Measurements from ENCODE around the gene SIRT5.

SIRT5 gene

DNA sequence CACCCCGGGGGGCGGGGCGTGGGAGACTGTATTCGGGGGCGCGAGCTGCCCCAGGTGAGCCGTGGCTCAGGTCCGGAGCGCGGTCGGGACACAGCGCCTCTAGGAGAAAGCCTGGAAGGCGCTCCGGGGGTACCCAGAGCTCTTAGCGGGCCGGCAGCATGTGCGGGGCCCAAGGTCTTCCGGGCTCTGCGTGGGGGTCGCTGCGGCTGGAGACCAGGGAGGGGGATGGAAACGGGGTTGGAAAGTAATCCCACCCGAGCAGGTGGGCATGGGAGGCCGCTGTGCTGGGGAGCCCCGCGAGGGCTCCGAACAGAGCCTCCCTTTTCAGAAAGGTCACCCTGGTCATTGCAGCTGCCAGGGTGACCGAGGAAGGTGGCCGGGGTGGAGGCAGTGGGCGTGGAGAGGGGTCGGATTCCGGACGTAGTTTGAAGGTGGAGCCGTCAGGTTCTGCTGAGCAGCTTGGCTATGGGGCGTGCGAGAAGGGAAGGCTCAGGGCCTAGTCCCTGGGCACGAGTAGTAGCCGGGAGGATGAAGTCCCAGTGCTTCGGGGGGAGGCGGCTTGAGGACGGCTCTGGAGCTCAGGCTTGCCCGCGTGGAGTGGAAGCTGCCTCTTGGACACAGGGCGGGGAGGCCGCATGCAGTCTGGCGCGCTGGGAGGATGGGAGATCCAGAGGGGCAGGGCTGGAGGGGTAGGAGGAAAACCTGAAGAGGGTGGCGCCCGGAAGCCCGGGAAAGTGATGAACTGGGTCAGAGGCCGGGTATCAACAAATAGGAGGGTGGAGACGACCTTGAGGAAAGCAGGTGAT lies at the start of gene SIRT5:
Gene SIRT5, plus strand, starts transcription at position 31 of the 806 bp plus-strand sequence. CDS start 9,510 bp downstream, outside the sequence.
- peak; percentile 86 for FAIRE-seq
- peak; percentile 82 for DNase-seq (ENCODE audit: insufficient read length, low spot score)

DNA sequence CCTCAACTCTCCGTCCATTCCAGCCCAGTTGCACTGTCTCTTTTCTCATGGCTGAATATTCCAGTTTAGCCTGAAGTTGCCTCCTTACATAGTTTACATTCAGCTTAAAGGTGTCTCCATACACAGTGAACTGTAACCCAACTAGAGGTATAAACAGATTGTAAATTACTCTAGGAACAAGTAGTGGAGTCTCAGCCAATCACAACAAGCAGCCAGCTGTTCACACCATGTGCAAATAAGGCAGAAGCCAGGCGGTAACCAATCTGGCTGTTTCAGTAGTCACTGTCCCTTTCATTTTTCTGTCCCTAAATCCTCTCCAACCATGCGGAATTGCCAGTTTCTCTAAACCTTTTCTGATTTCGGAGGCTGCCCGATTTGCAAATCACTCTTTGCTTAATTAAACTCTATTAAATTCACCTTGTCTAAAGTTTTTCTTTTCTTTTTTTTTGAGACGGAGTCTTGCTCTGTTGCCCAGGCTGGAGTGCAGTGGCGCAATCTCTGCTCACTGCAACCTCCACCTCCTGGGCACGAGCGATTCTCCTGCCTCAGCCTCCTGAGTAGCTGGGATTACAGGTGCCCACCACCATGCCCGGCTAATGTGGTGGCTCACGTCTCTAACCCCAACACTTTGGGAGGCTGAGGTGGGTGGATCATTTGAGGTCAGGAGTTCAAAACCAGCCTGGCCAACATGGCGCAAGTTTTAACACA lies 49.4 kb upstream of the SIRT5 start:
- DNase-seq (ENCODE audit: insufficient read length, low spot score), result no peak
- FAIRE-seq, result no peak

DNA sequence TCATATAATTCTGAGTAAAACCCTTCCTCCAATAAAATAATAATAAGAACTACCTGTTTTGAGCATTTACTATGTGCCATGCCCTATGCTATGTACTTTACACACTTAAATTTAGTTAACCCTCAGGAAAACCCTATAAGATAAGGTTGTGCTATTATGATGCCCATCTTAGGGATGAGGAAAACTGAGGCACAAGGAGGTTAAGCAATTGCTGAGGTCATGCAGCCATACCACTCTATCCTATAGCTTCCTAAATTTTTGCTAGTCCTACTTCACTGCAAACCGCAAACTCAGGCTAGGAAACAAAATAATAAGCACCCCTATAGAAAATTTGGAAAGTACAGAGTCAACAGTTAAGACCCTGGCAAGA lies 48.1 kb upstream of the SIRT5 start:
- DNase-seq (ENCODE audit: insufficient read length, low spot score) (no peak), FAIRE-seq (no peak)

DNA sequence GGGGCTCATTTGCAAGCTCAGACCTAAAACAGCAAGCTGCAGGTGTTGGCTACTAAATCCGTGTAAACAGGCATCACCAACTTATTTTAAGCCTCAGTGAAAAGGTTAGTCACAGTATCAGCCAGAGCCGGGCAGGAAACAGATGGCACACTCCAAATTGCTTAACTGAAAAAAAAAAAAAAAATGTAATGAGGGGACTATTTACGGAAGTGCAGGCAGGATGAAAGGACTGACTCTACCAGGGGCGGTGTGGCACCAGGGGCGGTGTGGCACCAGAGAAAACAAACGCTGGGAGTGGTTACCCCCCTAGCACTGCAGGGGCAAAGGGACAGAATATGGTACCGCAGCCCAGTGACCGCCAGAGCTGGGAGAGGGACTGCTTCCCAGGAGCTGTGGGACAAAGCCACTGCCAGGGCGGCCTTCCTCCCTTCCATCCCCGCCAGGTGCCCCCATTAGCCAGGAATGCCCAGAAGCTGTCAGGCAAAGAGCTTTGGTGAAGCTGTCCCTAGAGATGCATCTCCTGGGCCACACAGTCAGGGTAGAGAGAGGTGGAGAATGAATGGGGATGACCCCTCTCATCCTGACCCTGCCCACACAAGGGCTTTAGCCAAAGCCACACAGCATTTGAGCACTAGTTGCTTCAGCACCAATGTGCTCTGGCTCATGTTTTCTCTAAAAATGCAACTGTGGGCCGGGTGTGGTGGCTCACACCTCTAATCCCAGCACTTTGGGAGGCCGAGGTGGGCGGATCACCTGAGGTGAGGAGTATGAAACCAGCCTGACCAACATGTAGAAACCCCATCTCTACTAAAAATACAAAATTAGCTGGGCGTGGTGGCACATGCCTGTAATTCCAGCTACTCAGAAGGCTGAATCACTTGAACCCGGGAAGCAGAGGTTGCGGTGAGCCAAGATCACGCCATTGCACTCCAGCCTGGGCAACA lies 47.4 kb upstream of the SIRT5 start:
- FAIRE-seq (no peak), DNase-seq (ENCODE audit: insufficient read length, low spot score) (no peak)

DNA sequence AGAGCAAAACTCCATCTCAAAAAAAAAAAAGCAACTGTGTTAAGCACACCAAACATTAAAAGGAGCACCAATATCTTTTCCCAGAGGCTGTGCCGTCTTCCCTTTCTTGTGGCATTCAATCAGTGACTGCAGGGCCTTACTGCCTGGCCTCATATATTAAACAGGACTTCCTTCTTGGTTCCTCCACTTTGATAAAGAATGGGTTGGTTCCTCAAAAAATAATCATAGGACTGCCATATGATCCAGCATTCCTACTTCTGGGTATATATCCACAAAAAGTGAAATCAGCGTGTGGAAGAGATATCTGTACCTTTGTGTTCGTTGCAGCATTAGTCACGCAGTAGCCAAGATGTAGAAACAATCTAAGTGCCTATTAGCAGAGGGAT lies 46.7 kb upstream of the SIRT5 start:
- no peak for DNase-seq (ENCODE audit: insufficient read length, low spot score)

DNA sequence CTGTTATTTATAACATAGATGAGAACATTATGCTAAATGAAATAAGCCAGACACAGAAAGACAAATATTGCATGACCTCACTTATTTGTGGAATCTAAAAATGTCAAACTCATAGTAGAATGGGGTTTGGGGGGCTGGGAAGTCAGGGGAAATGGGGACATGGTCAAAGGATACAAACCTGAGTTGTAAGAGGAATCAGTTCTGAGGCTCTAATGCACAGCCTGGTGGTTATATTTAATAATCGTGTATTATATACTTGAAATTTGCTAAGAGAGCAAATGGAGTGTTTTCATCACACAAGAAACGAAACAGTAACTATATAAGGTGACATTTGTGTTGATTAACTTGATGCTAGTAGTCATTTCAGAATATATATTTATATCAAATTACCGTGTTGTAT lies 46.2 kb upstream of the SIRT5 start:
- FAIRE-seq, result no peak
- DNase-seq (ENCODE audit: insufficient read length, low spot score), result no peak

More for the DNA sequence above, 46.7 kb upstream of the SIRT5 start:
- no peak for FAIRE-seq

DNA sequence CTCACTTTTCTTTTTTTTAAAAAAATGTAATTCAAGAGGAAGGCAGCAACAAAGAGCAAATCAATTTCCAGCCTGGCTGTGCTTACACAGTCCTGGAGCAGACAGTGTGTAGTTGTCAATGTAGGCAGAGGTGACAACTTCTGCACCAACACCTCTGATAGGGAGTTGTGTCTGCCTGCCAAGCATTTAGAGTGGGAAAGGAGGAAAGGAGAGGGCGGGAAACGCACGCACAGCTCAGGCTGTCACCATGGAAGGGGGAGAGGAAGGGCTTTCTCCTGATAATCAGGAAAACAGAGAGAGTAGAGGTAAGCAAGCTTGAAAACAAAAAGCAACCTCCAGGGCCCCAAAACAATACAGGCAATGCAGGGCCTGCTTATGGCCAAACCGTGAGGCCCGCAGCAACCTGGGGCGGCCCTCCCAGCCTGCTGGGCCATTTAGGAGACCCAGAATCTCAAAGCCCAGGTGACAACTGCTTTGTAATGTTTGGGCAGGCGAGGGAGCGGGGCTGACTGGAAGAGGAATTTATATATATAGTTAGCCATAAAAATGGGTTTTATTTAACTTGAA lies 45.5 kb upstream of the SIRT5 start:
- DNase-seq (ENCODE audit: insufficient read length, low spot score), result no peak
- no peak for FAIRE-seq

DNA sequence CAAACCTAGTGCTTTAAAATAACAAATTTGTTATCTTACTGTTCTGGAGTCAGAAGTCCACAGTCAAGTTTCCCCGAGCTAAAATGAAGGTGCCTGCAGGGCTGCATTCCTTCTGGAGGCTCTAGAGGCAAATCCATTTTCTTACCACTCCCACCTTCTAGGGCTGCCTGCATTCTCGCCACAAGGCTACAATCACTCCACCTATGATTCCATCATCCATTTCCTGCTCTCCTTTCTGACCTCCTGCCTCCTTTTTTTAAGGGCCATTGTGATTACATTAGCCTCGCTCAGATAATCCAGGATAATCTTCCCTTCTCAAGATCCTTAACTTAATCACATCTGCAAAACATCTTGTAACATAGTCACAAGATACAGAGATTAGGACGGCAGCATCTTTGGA lies 42.4 kb upstream of the SIRT5 start:
- no peak for DNase-seq (ENCODE audit: insufficient read length, low spot score)
- FAIRE-seq, result no peak

DNA sequence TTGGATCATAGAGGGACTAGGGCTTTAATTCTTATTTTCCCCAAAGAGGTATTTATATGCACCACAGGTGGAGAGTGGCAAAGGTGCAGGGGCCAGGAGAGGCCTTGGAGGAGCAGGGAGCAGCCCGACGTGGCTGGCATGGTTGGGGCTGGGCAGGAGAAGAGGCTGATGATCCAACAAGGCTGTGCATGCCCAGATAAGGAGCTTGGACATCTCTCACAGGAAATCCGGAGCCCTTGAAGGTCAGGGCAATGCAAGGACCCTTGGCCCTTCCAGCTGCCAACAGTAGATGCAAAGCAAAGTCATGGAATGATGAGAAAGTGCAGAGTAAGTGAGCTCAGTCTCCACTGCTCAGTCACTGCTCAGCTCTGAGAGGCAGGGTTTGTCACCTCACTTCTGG lies 39.9 kb upstream of the SIRT5 start:
- DNase-seq (ENCODE audit: insufficient read length, low spot score), result no peak
- no peak for FAIRE-seq

DNA sequence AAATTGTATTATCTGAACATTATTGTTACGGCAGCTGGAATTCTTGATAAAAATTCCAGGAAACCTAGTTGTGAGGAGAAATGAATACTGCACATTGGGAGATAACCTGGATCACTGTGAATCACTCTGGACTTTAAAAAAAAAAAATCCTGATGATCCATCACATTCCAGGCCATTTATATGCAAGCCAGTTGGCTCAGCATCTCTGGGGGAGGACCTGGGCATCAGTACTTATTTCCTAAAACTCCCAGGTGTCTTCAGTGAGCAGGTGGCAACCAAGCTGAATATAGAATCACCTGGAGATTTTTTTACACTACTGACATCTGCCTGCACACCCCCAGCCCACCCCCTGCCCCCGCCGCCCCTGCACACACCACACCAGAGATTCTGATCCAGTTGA lies 39.1 kb upstream of the SIRT5 start:
- DNase-seq (ENCODE audit: insufficient read length, low spot score) (no peak), FAIRE-seq (no peak)

DNA sequence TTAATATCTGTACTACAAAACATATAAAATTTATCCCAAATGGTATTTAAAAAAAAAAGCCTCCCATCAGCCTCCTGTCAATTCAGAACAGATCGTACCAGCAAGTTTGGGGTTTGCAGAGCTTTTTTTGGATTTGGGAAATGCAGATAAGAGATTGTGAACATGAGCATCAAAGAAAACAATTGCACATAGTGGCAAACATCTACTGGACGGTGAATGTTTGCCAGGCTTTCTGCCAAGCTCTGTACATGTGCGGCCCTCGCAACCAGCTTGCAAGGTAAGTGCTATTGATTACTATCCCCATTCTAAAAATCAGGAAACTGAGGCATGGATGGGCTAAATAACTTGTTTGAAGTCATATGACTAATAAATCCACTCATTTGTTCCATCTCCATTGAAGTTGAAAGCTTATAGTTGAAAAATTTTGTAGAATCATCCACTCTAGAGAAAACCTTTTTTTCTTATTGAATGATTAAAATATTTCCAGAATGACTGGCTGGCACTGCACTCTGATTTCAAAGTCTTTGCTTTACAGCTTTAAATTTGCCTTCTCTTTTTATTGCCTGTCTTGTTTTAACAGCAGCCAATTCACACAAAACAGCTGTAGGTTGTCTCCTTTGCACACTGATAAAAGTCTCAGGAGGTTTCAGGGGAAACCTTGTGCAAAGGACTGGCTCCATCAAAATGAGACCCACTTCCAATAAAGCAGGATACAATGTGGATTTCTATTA lies 37.4 kb upstream of the SIRT5 start:
- DNase-seq (ENCODE audit: insufficient read length, low spot score), result no peak
- no peak for FAIRE-seq

DNA sequence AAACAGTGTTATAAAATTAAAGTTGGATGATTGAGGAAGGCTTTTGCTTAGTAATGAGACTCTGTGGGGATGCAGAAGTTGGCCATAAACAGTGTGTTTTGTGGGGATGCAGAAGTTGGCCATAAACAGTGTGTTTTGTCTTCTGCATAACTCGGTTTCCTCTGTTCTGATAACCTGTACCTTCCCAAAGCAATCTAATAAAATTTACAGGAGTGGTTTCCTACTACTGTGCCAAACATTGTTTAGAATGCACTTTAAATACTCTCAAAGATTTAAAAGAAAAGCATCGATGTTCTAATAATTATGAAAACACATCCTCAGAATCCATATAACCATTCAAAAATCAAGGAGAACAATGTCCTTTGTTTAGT lies 36.9 kb upstream of the SIRT5 start:
- DNase-seq (ENCODE audit: insufficient read length, low spot score) (no peak), FAIRE-seq (no peak)

DNA sequence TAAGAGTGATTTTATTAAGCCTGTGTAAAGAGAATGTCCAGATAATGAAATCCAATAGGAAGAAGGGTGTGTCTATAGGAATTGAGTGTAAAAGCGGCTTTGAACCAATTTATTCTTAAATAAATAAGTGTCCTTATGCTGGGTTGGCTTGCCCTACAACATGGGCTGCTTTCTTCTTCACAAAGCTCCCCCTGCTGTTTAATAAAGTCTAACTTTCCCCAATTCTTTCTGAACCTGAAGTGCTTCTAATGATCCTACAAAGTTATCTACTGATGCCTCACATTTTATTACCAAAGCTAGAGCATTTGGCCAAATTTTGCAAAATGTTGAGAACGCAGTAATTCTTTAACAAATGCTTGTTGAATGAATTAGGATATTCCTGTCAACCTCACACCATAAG lies 36.3 kb upstream of the SIRT5 start:
- no peak for FAIRE-seq

DNA sequence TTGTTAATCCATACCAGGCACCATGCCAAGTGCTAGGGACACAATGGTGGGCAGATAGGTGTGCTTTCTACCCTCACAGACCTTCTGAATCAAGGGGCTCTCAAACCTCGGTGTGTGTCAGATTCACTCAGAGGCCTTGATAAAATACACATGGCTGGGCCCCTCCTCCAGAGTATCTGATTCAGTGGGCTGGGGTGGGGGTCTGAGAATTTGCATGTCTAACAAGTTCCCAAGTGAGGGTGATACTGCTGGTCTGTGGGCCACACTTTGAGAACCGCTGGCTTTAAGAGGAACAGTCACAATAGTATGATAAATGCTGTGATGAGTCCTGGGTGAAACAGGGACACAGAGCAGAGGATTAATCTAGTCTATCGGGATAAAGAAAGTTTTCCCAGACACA lies 35.8 kb upstream of the SIRT5 start:
- no peak for DNase-seq (ENCODE audit: insufficient read length, low spot score)
- FAIRE-seq, result no peak

More for the DNA sequence above, 36.3 kb upstream of the SIRT5 start:
- peak; percentile 60 for DNase-seq (ENCODE audit: insufficient read length, low spot score)

DNA sequence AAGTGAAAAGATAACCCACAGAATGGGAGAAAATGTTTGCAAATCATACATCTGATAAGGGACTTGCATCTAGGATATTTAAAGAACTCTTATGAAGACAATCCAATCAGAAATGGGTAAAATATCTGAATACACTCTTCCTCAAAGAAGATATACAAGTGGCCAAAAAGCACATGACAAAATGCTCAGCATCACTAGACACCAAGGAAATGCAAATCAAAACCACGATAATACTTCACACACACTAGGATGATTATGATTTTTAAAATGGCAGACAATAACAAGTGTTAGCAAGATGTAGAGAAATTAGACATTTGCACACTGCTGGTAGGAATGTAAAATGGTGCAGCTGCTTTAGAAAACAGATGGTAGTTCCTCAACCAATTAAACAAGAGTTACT lies 34.8 kb upstream of the SIRT5 start:
- FAIRE-seq, result peak; percentile 4
- DNase-seq (ENCODE audit: insufficient read length, low spot score), result no peak

DNA sequence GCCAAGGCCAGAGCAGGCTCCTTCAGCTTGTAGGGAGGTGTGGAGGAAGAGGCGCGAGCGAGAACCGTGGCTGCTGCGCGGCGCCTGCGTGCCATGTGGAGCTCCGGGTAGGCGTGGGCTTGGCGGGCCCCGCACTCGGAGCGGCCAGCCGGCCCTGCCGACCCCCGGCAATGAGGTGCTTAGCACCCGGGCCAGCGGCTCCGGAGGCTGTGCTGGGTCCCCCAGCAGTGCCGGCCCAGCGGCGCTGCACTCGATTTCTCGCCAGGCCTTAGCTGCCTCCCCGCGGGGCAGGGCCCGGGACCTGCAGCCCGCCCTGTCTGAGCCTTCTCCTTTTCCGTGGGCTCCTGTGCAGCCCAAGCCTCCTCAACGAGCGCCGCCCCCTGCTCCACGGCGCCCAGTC lies 32.9 kb upstream of the SIRT5 start:
- FAIRE-seq (no peak), DNase-seq (ENCODE audit: insufficient read length, low spot score) (no peak)

DNA sequence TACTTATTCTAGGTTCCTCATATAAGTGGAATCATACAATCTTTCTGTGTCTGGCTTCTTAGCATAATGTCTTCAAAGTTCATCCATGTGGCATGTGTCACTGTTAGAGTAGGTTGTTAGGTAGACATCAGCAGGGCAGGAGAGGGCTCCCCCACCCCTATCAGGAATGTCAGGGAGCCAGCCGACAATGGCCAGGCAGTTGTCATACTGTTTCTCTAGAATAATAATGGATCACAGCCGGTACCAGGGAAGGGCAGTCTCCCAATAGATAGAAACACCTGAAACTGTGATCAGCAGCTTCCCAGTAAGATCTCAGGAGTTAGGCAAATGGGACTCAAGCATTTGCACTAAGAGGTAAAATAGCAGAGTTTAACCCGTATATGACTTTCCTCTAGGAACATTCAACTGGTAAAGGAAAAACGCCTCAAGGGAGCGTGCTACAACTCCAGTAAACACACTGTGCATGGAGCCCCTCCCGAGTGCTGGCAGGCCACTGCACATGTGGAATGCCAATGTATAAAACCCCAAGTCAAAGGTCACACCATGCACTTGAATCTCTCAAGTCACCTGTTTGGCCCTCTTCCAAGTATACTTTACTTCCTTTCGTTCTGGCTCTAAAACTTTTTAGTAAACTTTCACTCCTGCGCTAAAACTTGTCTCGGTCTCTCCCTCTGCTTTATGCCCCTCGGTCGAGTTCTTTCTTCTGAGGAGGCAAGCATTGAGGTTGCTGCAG lies 29.8 kb upstream of the SIRT5 start:
- FAIRE-seq (no peak), DNase-seq (ENCODE audit: insufficient read length, low spot score) (no peak)

DNA sequence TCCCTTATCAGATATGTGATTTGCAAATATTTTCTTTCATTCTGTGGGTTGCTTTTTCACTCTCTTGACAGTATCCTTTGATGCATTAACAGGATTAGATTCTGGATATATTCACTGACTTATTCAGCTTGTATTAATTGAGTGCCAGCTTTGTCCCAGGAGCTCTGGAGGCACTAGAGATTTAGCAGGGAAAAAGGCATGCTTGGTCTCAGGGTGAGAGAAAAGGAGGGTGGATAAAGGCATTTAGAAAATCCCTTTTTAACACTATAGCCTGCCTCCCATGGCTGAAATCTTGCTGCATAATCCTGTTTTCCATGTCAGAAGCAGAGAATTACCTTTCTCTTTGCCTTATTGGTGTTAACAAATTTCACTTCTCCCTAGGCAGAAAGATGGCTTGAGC lies 28.5 kb upstream of the SIRT5 start:
- DNase-seq (ENCODE audit: insufficient read length, low spot score) (no peak), FAIRE-seq (no peak)

DNA sequence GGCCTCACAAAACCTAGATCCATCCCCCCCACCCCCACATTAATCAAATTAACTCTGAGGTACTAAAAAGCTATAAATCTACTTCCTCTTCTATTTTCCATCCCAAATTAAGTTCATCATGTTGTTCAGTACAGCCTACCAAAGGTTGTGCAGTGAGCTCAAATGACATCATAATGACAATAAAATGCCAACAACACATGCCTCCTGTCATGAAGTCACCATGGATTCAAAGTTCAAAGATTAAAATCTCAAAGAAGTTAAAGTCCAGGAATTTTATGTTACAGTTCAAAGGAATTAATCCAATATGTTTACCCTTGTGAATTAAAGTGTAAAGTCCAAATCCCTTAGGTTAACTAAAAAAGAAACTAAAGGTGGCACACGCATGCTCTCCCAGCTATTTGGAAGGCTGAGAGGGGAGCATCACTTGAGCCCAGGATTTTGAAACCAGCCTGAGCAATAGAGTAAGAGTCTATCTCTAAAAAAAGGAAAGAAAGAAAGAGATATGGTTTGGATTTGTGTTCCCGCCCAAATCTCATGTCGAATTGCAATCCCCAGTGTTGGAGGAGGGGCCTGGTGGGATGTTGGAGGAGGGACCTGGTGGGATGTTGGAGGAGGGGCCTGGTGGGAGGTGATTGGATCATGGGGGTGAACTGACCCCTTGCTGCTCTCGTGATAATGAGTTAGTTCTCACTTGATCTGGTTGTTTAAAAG lies 25.7 kb upstream of the SIRT5 start:
- DNase-seq (ENCODE audit: insufficient read length, low spot score) (no peak), FAIRE-seq (no peak)
